K562 (cell line): ENCODE measurements around the gene CNMD.

Experiments used
- ARID1B ChIP-seq: fragments of 450-650 bp; IDR thresholded peaks from 2 replicates; pipeline ENCODE4 v1.6.1; 2016; ENCODE audit warnings: antibody characterized with exemption, mild to moderate bottlenecking, inconsistent platforms
- RBM17 ChIP-seq: fragments of 200-400 bp; formaldehyde crosslinking; IDR thresholded peaks from 2 replicates; pipeline ENCODE4 v1.6.1; 2017; ENCODE audit warnings: low read depth, mild to moderate bottlenecking, low read length, borderline replicate concordance
- RFX1 ChIP-seq: fragments of 450-650 bp; IDR thresholded peaks from 2 replicates; pipeline ENCODE4 v1.6.1; 2016; ENCODE audit warnings: mild to moderate bottlenecking, moderate library complexity
- SETDB1 ChIP-seq: IDR thresholded peaks from one replicate; pipeline ENCODE4 v1.6.1; 2012; ENCODE audit warnings: low read length, control low read depth, inconsistent platforms
- SMAD3 ChIP-seq: fragments of 450-650 bp; formaldehyde crosslinking; conservative IDR thresholded peaks from 2 replicates; pipeline ENCODE4 v1.4.0; 2020; ENCODE audit warnings: mild to moderate bottlenecking
- SP2 ChIP-seq: IDR thresholded peaks from 2 replicates; pipeline ENCODE4 v1.6.1; 2011; ENCODE audit warnings: mild to moderate bottlenecking, low read depth, low read length, moderate library complexity; ENCODE audit not compliant: poor library complexity, severe bottlenecking; ENCODE audit errors: extremely low read depth
- ZNF143 ChIP-seq: sonication (generic); formaldehyde crosslinking; IDR thresholded peaks from 2 replicates; pipeline ENCODE4 v1.9.0; 2022; ENCODE audit warnings: mild to moderate bottlenecking, missing genetic modification reagents
- ZNF24 ChIP-seq: fragments of 450-650 bp; IDR thresholded peaks from 2 replicates; pipeline ENCODE4 v1.6.1; 2016
- TF ChIP-seq, protein P1 (sequence below): sonication (generic); formaldehyde crosslinking; IDR thresholded peaks from 2 replicates; pipeline ENCODE4 v1.9.0; 2022; ENCODE audit warnings: mild to moderate bottlenecking, missing genetic modification reagents
- TF ChIP-seq, protein P2 (sequence below): sonication (generic); formaldehyde crosslinking; IDR thresholded peaks from 2 replicates; pipeline ENCODE4 v1.8.1; 2022; ENCODE audit warnings: missing genetic modification reagents

DNA sequence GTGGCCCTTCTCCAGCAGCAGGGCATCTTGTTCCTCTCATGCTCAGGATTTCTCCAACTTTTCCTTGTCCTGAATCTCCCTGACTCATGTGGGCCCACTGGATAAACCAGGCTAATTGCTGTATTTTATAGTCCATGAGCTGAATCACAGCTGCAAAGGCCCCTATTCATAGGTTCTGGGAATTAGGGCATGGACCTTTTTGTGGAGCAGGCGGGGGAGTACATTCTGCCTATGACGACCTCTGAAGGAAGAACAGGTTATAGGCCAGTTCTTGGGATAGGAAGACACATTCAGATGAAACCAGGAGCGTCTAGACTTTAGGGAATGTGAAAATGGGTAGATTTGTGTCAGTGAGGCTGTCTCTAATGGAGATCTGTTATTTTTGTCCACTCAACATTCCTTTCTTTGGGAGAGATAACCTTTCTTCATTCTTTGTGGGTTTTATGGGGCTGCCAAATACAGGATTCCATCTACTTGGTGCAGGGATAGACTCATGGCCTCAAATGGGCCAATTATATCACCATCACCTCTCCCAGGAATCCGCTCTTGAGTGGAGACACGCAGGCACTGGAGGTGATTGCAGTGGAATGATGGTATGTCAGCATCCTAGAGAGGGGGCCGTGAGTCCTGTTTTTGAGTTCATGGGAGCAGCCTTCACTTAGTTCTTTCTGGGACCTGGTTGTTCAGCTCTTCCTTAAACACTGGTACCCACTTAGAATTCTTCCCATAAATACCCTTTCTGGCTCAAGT is 45.1 kb upstream of the CNMD start:
- TF ChIP-seq SMAD3 (CRISPR knock-in tag) (no peak), RBM17 (no peak), SETDB1 (no peak), SP2 (no peak), ZNF24 (no peak), ZNF143 (CRISPR knock-in tag) (no peak), RFX1 (no peak), ARID1B (no peak)
- TF ChIP-seq, protein P1, sequence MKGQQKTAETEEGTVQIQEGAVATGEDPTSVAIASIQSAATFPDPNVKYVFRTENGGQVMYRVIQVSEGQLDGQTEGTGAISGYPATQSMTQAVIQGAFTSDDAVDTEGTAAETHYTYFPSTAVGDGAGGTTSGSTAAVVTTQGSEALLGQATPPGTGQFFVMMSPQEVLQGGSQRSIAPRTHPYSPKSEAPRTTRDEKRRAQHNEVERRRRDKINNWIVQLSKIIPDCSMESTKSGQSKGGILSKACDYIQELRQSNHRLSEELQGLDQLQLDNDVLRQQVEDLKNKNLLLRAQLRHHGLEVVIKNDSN (CRISPR knock-in tag) = no peak
- TF ChIP-seq, protein P2, sequence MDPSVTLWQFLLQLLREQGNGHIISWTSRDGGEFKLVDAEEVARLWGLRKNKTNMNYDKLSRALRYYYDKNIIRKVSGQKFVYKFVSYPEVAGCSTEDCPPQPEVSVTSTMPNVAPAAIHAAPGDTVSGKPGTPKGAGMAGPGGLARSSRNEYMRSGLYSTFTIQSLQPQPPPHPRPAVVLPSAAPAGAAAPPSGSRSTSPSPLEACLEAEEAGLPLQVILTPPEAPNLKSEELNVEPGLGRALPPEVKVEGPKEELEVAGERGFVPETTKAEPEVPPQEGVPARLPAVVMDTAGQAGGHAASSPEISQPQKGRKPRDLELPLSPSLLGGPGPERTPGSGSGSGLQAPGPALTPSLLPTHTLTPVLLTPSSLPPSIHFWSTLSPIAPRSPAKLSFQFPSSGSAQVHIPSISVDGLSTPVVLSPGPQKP (CRISPR knock-in tag) = no peak
